ENCODE measurements around the gene RNASE12. TPM values are rescaled to one million over a fixed set of nuclear protein-coding genes. Genes with fewer than 3 reads are reported as not detected.

The RNASE12 gene
- total RNA-seq, 4 donors from 2014 or later: not detected

DNA sequence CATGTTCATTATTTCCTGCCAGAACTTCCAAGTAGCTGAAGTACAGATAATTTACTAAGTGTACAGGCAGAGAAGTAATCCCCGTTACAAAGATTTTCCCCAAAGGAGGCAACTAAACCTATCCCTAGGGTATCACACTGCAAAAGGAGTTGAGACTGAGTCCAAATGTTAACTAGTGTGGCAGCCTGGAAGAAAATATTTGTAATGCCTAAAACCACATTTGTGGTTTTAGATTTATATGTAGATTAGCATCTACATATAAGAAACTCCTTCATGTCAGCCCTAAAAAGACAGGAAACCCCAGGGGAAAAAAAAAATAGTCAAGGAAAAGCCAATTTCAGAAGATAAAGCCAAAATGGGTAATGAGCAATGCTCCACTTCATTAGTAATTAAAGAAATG is 1.4 kb upstream of the RNASE12 start:
- TF ChIP-seq, protein P1, sequence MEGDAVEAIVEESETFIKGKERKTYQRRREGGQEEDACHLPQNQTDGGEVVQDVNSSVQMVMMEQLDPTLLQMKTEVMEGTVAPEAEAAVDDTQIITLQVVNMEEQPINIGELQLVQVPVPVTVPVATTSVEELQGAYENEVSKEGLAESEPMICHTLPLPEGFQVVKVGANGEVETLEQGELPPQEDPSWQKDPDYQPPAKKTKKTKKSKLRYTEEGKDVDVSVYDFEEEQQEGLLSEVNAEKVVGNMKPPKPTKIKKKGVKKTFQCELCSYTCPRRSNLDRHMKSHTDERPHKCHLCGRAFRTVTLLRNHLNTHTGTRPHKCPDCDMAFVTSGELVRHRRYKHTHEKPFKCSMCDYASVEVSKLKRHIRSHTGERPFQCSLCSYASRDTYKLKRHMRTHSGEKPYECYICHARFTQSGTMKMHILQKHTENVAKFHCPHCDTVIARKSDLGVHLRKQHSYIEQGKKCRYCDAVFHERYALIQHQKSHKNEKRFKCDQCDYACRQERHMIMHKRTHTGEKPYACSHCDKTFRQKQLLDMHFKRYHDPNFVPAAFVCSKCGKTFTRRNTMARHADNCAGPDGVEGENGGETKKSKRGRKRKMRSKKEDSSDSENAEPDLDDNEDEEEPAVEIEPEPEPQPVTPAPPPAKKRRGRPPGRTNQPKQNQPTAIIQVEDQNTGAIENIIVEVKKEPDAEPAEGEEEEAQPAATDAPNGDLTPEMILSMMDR (IDR thresholded peaks at IDR 0.05): no peak
- no peak for TF ChIP-seq POLR2A (IDR thresholded peaks at IDR 0.05)
- H3K4me1 ChIP-seq: no peaks in the 10 kb centered on the region
- no peaks in the 10 kb centered on the region for H3K36me3 ChIP-seq
- intact Hi-C loops (cut with DNase I): no loop called here
- no peaks in the 10 kb centered on the region for H3K9me3 ChIP-seq
- 50 to 61% methylated on average over 1 of the region's 1 CpG for WGBS, 2 donors
- no peak for DNase-seq
- no peak overlapping the region for H3K27ac ChIP-seq
- no peak overlapping the region for H3K4me3 ChIP-seq
- no peaks in the 10 kb centered on the region for H3K27me3 ChIP-seq

DNA sequence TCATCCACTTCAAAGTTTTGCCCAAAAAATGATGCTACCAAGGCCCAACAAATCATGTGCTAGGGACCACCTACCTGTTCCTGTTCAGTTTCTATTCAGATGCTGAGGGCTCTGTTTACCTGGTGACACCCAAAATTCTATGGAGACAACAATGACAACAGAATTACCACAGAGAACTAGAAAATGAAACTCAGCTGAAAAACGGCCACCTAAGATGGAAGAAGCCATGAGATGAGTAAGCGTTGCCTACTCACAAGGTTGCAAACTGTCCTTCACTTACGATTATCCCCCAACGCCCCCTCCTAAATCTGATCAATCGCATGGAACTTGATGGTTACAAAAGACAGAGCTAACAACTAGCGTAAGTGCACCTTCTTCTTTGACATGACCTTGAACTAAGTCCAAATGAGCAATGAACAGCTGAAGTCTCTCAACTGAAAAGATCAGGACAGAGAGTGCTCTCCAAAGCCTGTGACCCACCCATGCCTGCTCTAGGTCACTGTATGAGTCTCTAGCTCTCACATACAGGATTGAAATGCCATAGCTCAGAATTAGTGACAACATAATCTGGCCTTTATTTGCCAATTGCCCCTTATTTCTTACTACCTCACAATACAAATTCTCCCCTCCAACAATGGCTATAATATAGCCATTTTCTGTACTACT is 3.6 kb downstream of the RNASE12 start, which contains the start of gene RNASE11:
Gene RNASE11, minus strand, starts transcription at position 513 of the 666 bp plus-strand sequence.
- no peak within 1 kb of the TSS for H3K4me3 ChIP-seq
- intact Hi-C loops (cut with DNase I): no loop called here
- no peak within 1 kb of the TSS for H3K27ac ChIP-seq
- DNase-seq: no peak
- TF ChIP-seq, protein P1 (IDR thresholded peaks at IDR 0.05): no peak
- TF ChIP-seq POLR2A (IDR thresholded peaks at IDR 0.05): no peak
- 79 to 81% methylated on average over 6 of the region's 6 CpGs for whole genome bisulfite sequencing, 2 donors
- H3K4me1 ChIP-seq: no peaks in the 10 kb centered on the region
- H3K36me3 ChIP-seq: no peaks in the 10 kb centered on the region
- no peaks in the 10 kb centered on the region for H3K9me3 ChIP-seq
- peaks cover 0 to 4% (median 0%) of the 10 kb centered on the region in 4 donors for H3K27me3 ChIP-seq

DNA sequence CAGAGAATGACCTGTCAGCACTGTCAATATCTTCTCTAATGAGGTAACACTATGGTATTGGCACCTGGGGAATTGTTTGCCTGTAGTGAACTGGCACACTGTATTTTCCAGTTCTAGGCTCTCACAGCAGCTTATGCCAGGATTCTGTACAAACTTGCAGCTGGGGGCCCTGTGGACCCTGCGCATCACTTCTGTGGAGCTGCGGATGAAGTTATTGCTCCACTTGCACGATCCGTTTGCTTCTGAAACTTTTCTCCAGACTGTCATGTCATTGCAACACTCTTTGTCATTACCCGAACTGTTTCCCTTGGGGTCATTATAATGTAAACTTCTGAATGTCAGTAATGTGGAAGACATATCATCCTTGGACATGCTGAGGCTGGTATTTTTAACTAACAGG is 7.3 kb downstream of the RNASE12 start:
- TF ChIP-seq POLR2A (IDR thresholded peaks at IDR 0.05): no peak
- TF ChIP-seq, protein P1 (IDR thresholded peaks at IDR 0.05): no peak
- DNase-seq: no peak
- Histone ChIP-seq H3K4me1 (no peaks in the 10 kb centered on the region), H3K4me3 (no peak overlapping the region), H3K27ac (no peak overlapping the region), H3K9me3 (no peaks in the 10 kb centered on the region), H3K27me3 (peaks cover 0 to 4% (median 0%) of the 10 kb centered on the region in 4 donors), H3K36me3 (no peaks in the 10 kb centered on the region)
- 44 to 54% methylated on average over 5 of the region's 5 CpGs for WGBS, 2 donors
- intact Hi-C loops (cut with DNase I): no loop called here

DNA sequence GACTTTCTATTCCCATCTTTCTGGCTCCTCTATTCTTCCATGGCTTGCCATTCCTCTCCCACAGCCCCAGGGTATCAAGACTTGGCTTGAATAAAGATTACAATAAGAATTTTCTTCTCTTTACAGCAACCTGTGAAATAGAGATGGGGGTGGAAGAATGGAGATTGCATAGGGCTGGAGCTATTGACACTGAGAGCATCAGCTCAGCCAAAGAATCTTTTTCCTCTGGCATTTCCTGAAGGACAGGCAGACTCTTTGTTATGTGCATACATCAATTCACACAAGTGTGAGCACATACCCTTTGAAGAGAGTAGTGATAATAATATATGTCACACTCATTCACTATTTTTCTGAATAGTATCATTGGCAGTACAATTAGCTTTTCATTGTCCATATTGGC is 8.0 kb downstream of the RNASE12 start:
- Histone ChIP-seq H3K4me1 (no peaks in the 10 kb centered on the region), H3K9me3 (no peaks in the 10 kb centered on the region), H3K27me3 (peaks cover 0 to 4% (median 0%) of the 10 kb centered on the region in 4 donors), H3K27ac (no peak overlapping the region), H3K4me3 (no peak overlapping the region), H3K36me3 (no peaks in the 10 kb centered on the region)
- no peak for TF ChIP-seq POLR2A (IDR thresholded peaks at IDR 0.05)
- TF ChIP-seq, protein P1 (IDR thresholded peaks at IDR 0.05): no peak
- DNase-seq: no peak
- intact Hi-C loops (cut with DNase I): no loop called here

DNA sequence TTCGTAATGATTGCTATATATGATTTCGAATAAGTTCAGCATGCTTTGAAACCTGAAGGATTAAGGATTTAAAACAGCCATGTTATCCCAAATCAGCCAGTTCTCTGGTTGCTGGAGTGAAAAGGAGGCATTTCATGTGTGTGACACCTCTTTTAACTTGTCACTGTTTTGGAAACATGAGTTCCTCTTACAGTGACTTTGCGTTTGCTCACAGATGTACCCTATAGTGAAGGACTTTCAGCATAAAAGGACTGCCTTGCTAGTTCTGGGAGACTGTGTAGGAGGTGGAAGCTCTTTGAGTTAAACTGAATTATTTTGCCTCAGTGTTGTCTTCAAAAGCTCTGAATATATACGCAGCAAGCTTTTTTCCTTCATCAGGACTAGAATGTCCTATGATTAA is 10.9 kb downstream of the RNASE12 start:
- no peak for DNase-seq
- Histone ChIP-seq H3K4me3 (no peak overlapping the region), H3K27ac (no peak overlapping the region), H3K27me3 (peaks cover 0 to 4% (median 0%) of the 10 kb centered on the region in 4 donors), H3K9me3 (no peaks in the 10 kb centered on the region), H3K4me1 (no peaks in the 10 kb centered on the region), H3K36me3 (no peaks in the 10 kb centered on the region)
- intact Hi-C loops (cut with DNase I): no loop called here
- TF ChIP-seq POLR2A (IDR thresholded peaks at IDR 0.05): no peak
- TF ChIP-seq, protein P1 (IDR thresholded peaks at IDR 0.05): no peak
- 54 to 66% methylated on average over 4 of the region's 4 CpGs for WGBS, 2 donors
